Mononuclear cell (primary cell): ENCODE results near the gene RREB1. TPM values are rescaled to one million over a fixed set of nuclear protein-coding genes. Genes with fewer than 3 reads are reported as not detected.

Experiments
- H3K27me3 ChIP-seq: 2 replicates; pipeline ENCODE4 v1.6.0; 2011; ENCODE audit warnings: low read length, control low read depth; ENCODE audit not compliant: insufficient read depth
- H3K4me1 ChIP-seq: 2 replicates; pipeline ENCODE4 v1.5.1; 2011; ENCODE audit warnings: mild to moderate bottlenecking, low read length, control low read depth; ENCODE audit not compliant: insufficient read depth
- H3K4me3 ChIP-seq: 2 replicates; pipeline ENCODE4 v1.5.1; 2011; ENCODE audit warnings: mild to moderate bottlenecking, low read length, moderate library complexity
- H3K9me3 ChIP-seq: 2 replicates; pipeline ENCODE4 v1.5.1; 2011; ENCODE audit warnings: low read depth, mild to moderate bottlenecking, control low read depth, low read length
- total RNA-seq: library from RNA; depleted of rRNA; stranded (reverse); fragments of >200 nt; gene quantifications from one replicate; pipeline ENCODE4 v1.2.3, GENCODE V29; 2012

RREB1 gene
- total RNA-seq, 1 donor, result 47.5 TPM

DNA sequence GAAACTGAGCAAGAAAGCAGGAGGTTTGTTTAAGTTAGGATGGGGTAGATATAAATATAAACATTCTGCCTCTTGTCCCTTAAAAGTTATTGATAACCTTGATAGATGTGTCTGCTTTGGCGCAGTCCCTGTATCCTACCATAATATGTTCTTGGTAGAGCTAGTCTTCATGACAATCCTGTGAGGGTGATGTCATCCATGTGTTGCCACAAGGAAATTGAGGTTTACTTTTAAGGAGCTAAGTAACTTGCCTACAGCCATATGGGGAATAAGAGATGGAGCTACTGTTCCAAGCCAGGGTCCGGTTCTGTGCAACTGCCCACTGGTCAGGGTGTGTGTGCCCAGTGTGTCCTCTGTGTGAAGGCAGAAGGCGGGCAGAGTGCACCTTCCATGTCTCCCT is 126.8 kb downstream of the RREB1 start:
- H3K9me3 ChIP-seq, result no peaks in the 10 kb centered on the region
- peaks cover 12% of the 10 kb centered on the region for H3K4me1 ChIP-seq
- H3K27me3 ChIP-seq, result no peaks in the 10 kb centered on the region
- no peak overlapping the region for H3K4me3 ChIP-seq

GRCh38 chr6:7235712-7236305 is 128.0 kb downstream of the RREB1 start:
- Histone ChIP-seq H3K27me3 (no peaks in the 10 kb centered on the region), H3K4me1 (peaks cover 12% of the 10 kb centered on the region), H3K9me3 (no peaks in the 10 kb centered on the region), H3K4me3 (no peak overlapping the region)

GRCh38 chr6:7236306-7237209 is 128.8 kb downstream of the RREB1 start:
- Histone ChIP-seq H3K4me1 (peaks cover 12% of the 10 kb centered on the region), H3K4me3 (no peak overlapping the region), H3K9me3 (no peaks in the 10 kb centered on the region), H3K27me3 (no peaks in the 10 kb centered on the region)

DNA sequence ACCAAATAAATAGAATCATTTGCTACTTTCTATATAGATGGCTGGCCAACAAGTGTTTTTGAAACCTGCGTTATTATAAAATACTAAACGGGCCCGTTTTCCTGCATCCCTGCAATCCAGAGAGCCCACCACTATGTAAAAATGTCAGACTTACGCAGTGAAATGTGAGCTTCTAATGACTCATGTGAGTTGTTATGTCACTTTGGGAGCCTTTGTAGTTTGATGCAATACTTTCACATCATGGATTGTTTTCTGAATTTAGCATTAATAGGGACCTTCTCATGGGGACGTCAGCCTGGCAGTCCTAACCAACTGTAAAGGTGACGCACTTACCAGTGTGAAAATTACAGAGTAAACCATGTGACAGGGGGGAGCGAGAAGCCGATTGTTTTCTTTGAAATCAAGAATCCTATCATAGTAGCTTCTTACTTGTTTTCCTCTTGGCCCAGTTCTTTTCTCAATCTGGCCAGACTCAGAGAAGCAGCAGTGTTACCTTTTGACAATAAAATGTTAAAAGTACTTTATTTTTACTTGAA is 130.0 kb downstream of the RREB1 start:
- H3K4me3 ChIP-seq, result no peak overlapping the region
- H3K9me3 ChIP-seq, result no peaks in the 10 kb centered on the region
- peaks cover 19% of the 10 kb centered on the region for H3K4me1 ChIP-seq
- H3K27me3 ChIP-seq, result no peaks in the 10 kb centered on the region

DNA sequence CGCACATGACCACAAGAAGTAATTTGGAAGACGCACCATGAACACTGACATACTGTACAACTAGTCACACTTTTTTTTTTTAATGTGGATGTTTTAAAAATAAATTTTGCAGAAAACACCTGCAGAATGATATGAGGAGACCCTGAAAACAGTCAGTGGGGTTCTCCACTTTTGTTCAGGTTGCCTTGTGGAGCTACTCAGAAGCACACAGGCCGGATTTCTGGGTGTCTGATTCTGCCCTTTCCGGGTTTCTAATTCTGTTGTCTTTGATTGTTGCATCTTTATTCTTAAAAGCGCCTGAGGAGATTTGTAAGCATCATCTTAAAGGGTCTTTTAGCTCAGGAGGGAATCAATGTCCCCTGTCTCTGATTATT is 130.8 kb downstream of the RREB1 start:
- Histone ChIP-seq H3K9me3 (no peaks in the 10 kb centered on the region), H3K4me1 (peaks cover 27% of the 10 kb centered on the region), H3K4me3 (no peak overlapping the region), H3K27me3 (no peaks in the 10 kb centered on the region)

DNA sequence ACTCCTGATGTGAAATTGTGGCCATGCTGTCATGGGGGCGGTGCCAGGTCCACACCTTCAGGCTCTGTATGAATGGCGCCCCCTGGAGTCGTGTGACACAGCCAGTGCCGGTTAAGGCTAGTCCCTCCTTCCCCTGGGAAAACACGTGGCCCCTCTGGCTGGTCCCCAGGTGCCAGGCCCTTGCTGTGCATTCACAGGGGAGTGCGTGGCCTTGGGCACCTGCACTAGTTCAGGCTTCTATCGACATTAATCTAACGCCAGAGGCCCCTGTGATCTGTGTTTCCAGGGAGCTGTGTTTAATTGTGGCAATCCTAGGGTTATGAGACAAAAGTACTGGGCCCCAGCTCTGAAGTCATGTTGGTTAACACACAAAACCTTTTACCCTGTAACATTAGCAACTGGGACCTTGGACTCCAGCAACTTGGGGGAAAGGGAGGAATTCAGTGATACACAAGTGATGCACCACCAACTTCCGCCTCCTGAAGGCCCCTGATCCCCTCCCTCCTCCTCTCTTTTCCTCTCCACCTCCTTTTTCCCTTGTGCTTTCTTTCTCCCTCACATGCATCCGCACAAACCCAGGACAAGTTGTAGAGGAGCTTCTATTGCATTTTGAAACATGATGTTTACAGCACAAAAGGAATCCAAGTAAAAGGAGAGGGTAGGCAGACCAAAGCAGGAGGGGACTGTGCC is 131.3 kb downstream of the RREB1 start:
- Histone ChIP-seq H3K27me3 (no peaks in the 10 kb centered on the region), H3K4me3 (no peak overlapping the region), H3K4me1 (peaks cover 32% of the 10 kb centered on the region), H3K9me3 (no peaks in the 10 kb centered on the region)

GRCh38 chr6:7239590-7239948 is 131.8 kb downstream of the RREB1 start:
- no peak overlapping the region for H3K4me3 ChIP-seq
- peaks cover 35% of the 10 kb centered on the region for H3K4me1 ChIP-seq
- no peaks in the 10 kb centered on the region for H3K27me3 ChIP-seq
- no peaks in the 10 kb centered on the region for H3K9me3 ChIP-seq

- Histone ChIP-seq H3K27me3 (no peaks in the 10 kb centered on the region), H3K4me3 (no peak overlapping the region), H3K9me3 (no peaks in the 10 kb centered on the region), H3K4me1 (peaks cover 35% of the 10 kb centered on the region)
These were observed 132.6 kb downstream of the RREB1 start for GRCh38 chr6:7240351-7240750.

DNA sequence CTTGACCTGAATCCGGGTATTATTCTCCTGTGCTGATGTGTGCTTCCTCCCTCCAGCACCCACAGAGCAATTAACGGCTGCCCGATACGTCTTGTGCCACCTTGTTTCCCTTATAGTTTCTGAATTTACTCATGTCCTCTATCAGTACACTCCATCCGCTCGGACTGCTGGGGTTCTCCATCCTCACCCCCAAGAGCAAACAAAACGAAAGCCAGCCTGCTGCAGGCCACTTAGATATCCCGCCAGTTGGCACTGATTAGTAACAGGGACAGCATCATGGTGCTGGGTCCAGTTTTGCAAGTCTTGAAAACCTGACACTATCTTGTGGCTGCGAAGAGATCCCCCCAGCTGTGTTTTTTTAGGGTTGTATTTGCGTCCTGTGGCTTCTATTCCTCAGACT is 133.4 kb downstream of the RREB1 start:
- H3K27me3 ChIP-seq, result no peaks in the 10 kb centered on the region
- H3K9me3 ChIP-seq, result no peaks in the 10 kb centered on the region
- no peak overlapping the region for H3K4me3 ChIP-seq
- H3K4me1 ChIP-seq, result peaks cover 29% of the 10 kb centered on the region

GRCh38 chr6:7241709-7242645 is 134.2 kb downstream of the RREB1 start:
- Histone ChIP-seq H3K9me3 (no peaks in the 10 kb centered on the region), H3K4me1 (peaks cover 27% of the 10 kb centered on the region), H3K4me3 (no peak overlapping the region), H3K27me3 (no peaks in the 10 kb centered on the region)

DNA sequence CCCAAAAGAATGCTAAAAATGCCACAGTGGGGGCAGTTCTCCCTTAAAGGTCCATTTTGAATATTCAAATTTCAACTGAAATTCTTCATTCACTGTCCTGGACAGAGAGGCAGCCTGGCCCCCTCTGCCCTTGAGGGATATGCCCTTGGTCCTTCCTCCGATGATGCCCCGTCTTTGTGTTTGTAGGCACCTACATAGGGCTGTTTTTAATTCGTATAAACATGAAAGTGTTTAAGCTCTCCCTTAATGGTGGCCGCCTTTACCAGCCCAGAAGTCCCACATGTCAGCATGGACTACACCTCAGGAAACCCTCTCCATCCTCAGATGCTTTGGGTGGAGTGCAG is 135.0 kb downstream of the RREB1 start:
- no peaks in the 10 kb centered on the region for H3K9me3 ChIP-seq
- no peaks in the 10 kb centered on the region for H3K27me3 ChIP-seq
- no peak overlapping the region for H3K4me3 ChIP-seq
- peaks cover 27% of the 10 kb centered on the region for H3K4me1 ChIP-seq

- Histone ChIP-seq H3K9me3 (no peaks in the 10 kb centered on the region), H3K27me3 (no peaks in the 10 kb centered on the region), H3K4me3 (no peak overlapping the region), H3K4me1 (peaks cover 27% of the 10 kb centered on the region)
These were observed 135.6 kb downstream of the RREB1 start for GRCh38 chr6:7243179-7243981.

GRCh38 chr6:7245668-7246393 is 138.1 kb downstream of the RREB1 start:
- H3K4me1 ChIP-seq, result peaks cover 24% of the 10 kb centered on the region
- H3K9me3 ChIP-seq, result no peaks in the 10 kb centered on the region
- no peaks in the 10 kb centered on the region for H3K27me3 ChIP-seq
- no peak overlapping the region for H3K4me3 ChIP-seq
